Measurements from ENCODE around the gene ANOS1. TPM values are rescaled to one million over a fixed set of nuclear protein-coding genes. Genes with fewer than 3 reads are reported as not detected.

Gene ANOS1
- total RNA-seq, 1 experiment from 2014 or later, result 0.18 TPM

DNA sequence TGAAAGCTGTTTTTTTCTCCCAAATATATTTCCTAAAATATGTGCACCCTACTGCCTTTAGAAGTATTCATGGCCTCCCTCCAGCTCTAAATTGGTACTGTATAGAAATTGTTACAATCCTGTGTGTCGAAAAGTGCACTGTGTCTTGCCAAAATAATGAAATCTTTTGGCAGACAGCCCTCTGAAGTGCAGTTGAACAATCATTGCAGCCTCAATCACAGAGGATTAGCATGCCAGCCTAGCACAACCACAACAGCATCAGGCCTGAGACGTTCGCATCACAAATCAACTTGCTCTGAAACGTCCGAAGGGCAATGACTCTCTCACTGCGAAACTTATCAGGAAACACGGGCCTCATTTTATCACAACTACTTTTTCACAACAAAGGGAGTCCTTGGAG lies 99.0 kb downstream of the ANOS1 start:
- TF ChIP-seq POLR2AphosphoS5 (IDR thresholded peaks at IDR 0.05; ENCODE audit: low read depth, low read length), result no peak
- no peak for TF ChIP-seq SIN3A (IDR thresholded peaks at IDR 0.05; ENCODE audit: borderline replicate concordance, insufficient read depth, low read depth, low read length)
- TF ChIP-seq, protein P1, sequence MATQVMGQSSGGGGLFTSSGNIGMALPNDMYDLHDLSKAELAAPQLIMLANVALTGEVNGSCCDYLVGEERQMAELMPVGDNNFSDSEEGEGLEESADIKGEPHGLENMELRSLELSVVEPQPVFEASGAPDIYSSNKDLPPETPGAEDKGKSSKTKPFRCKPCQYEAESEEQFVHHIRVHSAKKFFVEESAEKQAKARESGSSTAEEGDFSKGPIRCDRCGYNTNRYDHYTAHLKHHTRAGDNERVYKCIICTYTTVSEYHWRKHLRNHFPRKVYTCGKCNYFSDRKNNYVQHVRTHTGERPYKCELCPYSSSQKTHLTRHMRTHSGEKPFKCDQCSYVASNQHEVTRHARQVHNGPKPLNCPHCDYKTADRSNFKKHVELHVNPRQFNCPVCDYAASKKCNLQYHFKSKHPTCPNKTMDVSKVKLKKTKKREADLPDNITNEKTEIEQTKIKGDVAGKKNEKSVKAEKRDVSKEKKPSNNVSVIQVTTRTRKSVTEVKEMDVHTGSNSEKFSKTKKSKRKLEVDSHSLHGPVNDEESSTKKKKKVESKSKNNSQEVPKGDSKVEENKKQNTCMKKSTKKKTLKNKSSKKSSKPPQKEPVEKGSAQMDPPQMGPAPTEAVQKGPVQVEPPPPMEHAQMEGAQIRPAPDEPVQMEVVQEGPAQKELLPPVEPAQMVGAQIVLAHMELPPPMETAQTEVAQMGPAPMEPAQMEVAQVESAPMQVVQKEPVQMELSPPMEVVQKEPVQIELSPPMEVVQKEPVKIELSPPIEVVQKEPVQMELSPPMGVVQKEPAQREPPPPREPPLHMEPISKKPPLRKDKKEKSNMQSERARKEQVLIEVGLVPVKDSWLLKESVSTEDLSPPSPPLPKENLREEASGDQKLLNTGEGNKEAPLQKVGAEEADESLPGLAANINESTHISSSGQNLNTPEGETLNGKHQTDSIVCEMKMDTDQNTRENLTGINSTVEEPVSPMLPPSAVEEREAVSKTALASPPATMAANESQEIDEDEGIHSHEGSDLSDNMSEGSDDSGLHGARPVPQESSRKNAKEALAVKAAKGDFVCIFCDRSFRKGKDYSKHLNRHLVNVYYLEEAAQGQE (IDR thresholded peaks at IDR 0.05; ENCODE audit: insufficient read depth in 1 of 2, low read depth in 2 of 2, low read length in 1 of 2), result no peak
- no peak for TF ChIP-seq TCF7L2 (IDR thresholded peaks at IDR 0.05; ENCODE audit: low read depth, low read length)
- TF ChIP-seq, protein P2, sequence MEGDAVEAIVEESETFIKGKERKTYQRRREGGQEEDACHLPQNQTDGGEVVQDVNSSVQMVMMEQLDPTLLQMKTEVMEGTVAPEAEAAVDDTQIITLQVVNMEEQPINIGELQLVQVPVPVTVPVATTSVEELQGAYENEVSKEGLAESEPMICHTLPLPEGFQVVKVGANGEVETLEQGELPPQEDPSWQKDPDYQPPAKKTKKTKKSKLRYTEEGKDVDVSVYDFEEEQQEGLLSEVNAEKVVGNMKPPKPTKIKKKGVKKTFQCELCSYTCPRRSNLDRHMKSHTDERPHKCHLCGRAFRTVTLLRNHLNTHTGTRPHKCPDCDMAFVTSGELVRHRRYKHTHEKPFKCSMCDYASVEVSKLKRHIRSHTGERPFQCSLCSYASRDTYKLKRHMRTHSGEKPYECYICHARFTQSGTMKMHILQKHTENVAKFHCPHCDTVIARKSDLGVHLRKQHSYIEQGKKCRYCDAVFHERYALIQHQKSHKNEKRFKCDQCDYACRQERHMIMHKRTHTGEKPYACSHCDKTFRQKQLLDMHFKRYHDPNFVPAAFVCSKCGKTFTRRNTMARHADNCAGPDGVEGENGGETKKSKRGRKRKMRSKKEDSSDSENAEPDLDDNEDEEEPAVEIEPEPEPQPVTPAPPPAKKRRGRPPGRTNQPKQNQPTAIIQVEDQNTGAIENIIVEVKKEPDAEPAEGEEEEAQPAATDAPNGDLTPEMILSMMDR (IDR thresholded peaks at IDR 0.05), result no peak
- no peak overlapping the region for H3K27ac ChIP-seq (ENCODE audit: low read length)
- in situ Hi-C loops (cut with HindIII; ENCODE audit: low pct_unique_long_range_greater_than_20kb, low sequenced_read_pairs), result no loop called here
- H3K9me3 ChIP-seq (ENCODE audit: control insufficient read depth, insufficient read depth, low read depth, low read length), result no peaks in the 10 kb centered on the region
- H3K36me3 ChIP-seq (ENCODE audit: control insufficient read depth, insufficient read depth, low read length), result no peaks in the 10 kb centered on the region
- ATAC-seq (no peak), DNase-seq (ENCODE audit: low read depth, low spot score) (no peak)
- POLR2A ChIA-PET, result no interaction called here
- intact Hi-C loops (cut with micrococcal nuclease; ENCODE audit: unreplicated experiment), result no loop called here
- BruUV-seq (replicated peaks), result no TSS peak
- no peak overlapping the region for H3K4me3 ChIP-seq (ENCODE audit: low read depth in 2 of 2, low read length in 2 of 2)
- CTCF ChIA-PET, result no interaction called here
- H3K27me3 ChIP-seq (ENCODE audit: control insufficient read depth, insufficient read depth, low read length), result no peaks in the 10 kb centered on the region
- H3K4me1 ChIP-seq (ENCODE audit: control insufficient read depth, insufficient read depth, low read length), result no peaks in the 10 kb centered on the region

DNA sequence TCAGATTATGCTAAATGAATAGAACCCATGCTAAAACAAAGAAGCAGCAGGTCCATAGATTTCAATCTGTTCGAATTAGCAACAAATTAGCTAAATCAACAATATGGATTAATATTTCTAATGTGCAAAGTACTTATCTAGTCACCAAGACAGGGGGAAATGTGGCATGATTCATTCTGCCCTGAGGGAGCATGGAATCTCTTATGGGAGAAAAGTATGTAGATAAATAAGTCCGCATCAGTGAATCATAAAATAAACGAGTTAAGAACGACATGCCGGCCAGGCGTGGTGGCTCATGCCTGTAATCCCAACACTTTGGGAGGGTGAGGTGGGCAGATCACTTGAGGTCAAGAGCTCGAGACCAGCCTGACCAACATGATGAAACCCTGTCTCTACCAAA lies 102.1 kb downstream of the ANOS1 start:
- no TSS peak for BruUV-seq (replicated peaks)
- no peak for ATAC-seq
- in situ Hi-C loops (cut with HindIII; ENCODE audit: low pct_unique_long_range_greater_than_20kb, low sequenced_read_pairs) (no loop called here), intact Hi-C loops (cut with micrococcal nuclease; ENCODE audit: unreplicated experiment) (no loop called here)
- DNase-seq (ENCODE audit: low read depth, low spot score), result no peak
- H3K4me3 ChIP-seq (ENCODE audit: low read depth in 2 of 2, low read length in 2 of 2), result no peak overlapping the region
- ChIA-PET POLR2A (no interaction called here), CTCF (no interaction called here)
- H3K36me3 ChIP-seq (ENCODE audit: control insufficient read depth, insufficient read depth, low read length), result no peaks in the 10 kb centered on the region
- TF ChIP-seq, protein P2 (IDR thresholded peaks at IDR 0.05), result no peak
- no peak for TF ChIP-seq SIN3A (IDR thresholded peaks at IDR 0.05; ENCODE audit: borderline replicate concordance, insufficient read depth, low read depth, low read length)
- TF ChIP-seq TCF7L2 (IDR thresholded peaks at IDR 0.05; ENCODE audit: low read depth, low read length), result no peak
- TF ChIP-seq, protein P1 (IDR thresholded peaks at IDR 0.05; ENCODE audit: insufficient read depth in 1 of 2, low read depth in 2 of 2, low read length in 1 of 2), result no peak
- no peak for TF ChIP-seq POLR2AphosphoS5 (IDR thresholded peaks at IDR 0.05; ENCODE audit: low read depth, low read length)
- no peaks in the 10 kb centered on the region for H3K27me3 ChIP-seq (ENCODE audit: control insufficient read depth, insufficient read depth, low read length)
- H3K27ac ChIP-seq (ENCODE audit: low read length), result no peak overlapping the region
- no peaks in the 10 kb centered on the region for H3K9me3 ChIP-seq (ENCODE audit: control insufficient read depth, insufficient read depth, low read depth, low read length)
- H3K4me1 ChIP-seq (ENCODE audit: control insufficient read depth, insufficient read depth, low read length), result no peaks in the 10 kb centered on the region

Data from Panc1 (cell line).